ENCODE data around the gene FAR1. TPM values are rescaled to one million over a fixed set of nuclear protein-coding genes. Genes with fewer than 3 reads are reported as not detected.

Gene FAR1
- total RNA-seq, 1 donor from 2014 or later: 58.0 TPM

DNA sequence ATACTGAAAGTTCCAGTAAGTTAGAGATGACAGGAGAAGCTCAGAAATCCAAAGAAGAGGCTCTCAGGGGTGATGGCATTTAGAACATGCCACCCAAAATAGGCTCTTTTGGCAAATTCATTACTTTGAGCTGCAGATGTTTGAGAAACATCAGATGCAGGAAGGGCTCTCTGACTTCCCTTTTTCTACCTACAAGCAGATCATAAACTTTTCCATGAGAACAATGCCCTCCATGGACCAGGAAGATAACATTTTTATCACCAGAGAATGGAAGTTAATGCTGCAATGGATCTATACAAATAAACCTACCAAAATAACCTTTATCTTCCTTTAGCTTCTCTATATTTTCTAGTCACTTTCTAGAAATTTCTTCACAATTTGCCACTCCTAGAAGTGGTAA, 32.7 kb upstream of the FAR1 start:
- Mint-ChIP-seq H3K4me3 (ENCODE audit: low read depth) (no peak overlapping the region), H3K9me3 (ENCODE audit: low read depth) (peaks cover 17% of the 10 kb centered on the region), H3K27ac (no peak overlapping the region), H3K4me1 (ENCODE audit: low read depth) (peaks cover under 1% of the 10 kb centered on the region), H3K27me3 (peaks cover 11% of the 10 kb centered on the region), H3K36me3 (ENCODE audit: insufficient read depth) (no peaks in the 10 kb centered on the region)
- TF ChIP-seq, protein P1, sequence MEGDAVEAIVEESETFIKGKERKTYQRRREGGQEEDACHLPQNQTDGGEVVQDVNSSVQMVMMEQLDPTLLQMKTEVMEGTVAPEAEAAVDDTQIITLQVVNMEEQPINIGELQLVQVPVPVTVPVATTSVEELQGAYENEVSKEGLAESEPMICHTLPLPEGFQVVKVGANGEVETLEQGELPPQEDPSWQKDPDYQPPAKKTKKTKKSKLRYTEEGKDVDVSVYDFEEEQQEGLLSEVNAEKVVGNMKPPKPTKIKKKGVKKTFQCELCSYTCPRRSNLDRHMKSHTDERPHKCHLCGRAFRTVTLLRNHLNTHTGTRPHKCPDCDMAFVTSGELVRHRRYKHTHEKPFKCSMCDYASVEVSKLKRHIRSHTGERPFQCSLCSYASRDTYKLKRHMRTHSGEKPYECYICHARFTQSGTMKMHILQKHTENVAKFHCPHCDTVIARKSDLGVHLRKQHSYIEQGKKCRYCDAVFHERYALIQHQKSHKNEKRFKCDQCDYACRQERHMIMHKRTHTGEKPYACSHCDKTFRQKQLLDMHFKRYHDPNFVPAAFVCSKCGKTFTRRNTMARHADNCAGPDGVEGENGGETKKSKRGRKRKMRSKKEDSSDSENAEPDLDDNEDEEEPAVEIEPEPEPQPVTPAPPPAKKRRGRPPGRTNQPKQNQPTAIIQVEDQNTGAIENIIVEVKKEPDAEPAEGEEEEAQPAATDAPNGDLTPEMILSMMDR (IDR thresholded peaks at IDR 0.05; ENCODE audit: unreplicated experiment): no peak
- no peak for DNase-seq (ENCODE audit: low spot score, unreplicated experiment)

GRCh38 chr11:13637125-13638069, 31.1 kb upstream of the FAR1 start:
- no peak for DNase-seq (ENCODE audit: low spot score, unreplicated experiment)
- Mint-ChIP-seq H3K27ac (no peak overlapping the region), H3K4me1 (ENCODE audit: low read depth) (peaks cover 12% of the 10 kb centered on the region), H3K9me3 (ENCODE audit: low read depth) (peaks cover 11% of the 10 kb centered on the region), H3K4me3 (ENCODE audit: low read depth) (no peak overlapping the region), H3K27me3 (peaks cover 8% of the 10 kb centered on the region), H3K36me3 (ENCODE audit: insufficient read depth) (no peaks in the 10 kb centered on the region)
- TF ChIP-seq, protein P1 (IDR thresholded peaks at IDR 0.05; ENCODE audit: unreplicated experiment): no peak

DNA sequence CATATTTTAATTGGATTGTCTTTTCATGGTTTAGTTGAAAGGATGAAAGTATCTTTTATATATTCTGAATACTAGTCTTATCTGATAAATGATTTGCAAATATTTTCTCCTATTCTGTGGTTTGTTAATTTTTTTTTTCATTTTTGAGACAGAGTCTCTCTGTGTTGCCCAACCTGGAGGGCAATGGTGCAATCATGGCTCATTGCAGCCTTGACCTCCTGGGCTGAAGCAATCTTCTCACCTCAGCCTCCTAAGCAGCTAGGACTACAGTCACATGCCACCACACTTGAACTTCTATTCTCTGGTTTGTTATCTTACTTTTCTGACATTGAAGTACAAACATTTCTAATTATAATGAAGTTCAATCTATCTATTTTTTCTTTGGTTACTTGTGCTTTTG, 30.0 kb upstream of the FAR1 start:
- Mint-ChIP-seq H3K27ac (no peak overlapping the region), H3K4me1 (ENCODE audit: low read depth) (peaks cover 12% of the 10 kb centered on the region), H3K36me3 (ENCODE audit: insufficient read depth) (no peaks in the 10 kb centered on the region), H3K27me3 (peaks cover 7% of the 10 kb centered on the region), H3K4me3 (ENCODE audit: low read depth) (no peak overlapping the region), H3K9me3 (ENCODE audit: low read depth) (peaks cover 11% of the 10 kb centered on the region)
- DNase-seq (ENCODE audit: low spot score, unreplicated experiment): no peak
- TF ChIP-seq, protein P1 (IDR thresholded peaks at IDR 0.05; ENCODE audit: unreplicated experiment): no peak

DNA sequence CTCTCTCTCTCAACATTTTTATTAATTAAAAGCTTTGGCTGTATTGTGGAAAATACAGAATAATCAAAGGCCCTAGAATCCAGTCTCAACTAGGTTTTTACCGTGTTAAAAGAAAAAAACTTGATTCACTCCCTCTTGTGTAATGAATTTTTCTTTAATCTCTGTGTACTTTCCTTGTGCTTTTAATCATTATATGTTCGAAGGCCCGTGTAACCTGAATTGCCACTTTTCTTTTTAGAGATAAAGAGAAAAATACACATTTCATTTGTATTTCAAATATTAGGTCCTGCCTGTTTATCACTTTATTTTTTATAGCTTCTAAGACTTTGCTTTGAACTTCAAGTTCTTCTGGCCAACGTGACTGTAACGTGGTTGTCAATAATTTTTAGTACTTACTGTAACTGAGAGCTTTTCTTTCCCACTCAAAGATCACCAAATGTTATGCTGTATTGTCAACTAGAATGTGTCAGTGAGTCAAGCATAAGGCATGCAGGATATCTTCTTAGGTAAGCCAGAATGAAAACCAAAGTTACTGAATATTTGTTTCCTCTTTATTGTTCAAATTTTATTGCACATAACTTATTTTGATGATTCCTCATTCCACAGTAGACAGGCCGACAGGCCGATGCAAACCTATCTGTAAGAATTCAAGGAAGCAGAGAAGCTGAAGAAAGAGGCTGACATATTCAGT, 23.3 kb upstream of the FAR1 start:
- no peak overlapping the region for H3K4me3 Mint-ChIP-seq (ENCODE audit: low read depth)
- no peak for DNase-seq (ENCODE audit: low spot score, unreplicated experiment)
- TF ChIP-seq, protein P1 (IDR thresholded peaks at IDR 0.05; ENCODE audit: unreplicated experiment): no peak
- peaks cover 32% of the 10 kb centered on the region for H3K4me1 Mint-ChIP-seq (ENCODE audit: low read depth)
- H3K36me3 Mint-ChIP-seq (ENCODE audit: insufficient read depth): no peaks in the 10 kb centered on the region
- no peaks in the 10 kb centered on the region for H3K9me3 Mint-ChIP-seq (ENCODE audit: low read depth)
- H3K27me3 Mint-ChIP-seq: no peaks in the 10 kb centered on the region
- H3K27ac Mint-ChIP-seq: peak overlapping the region; percentile 67

DNA sequence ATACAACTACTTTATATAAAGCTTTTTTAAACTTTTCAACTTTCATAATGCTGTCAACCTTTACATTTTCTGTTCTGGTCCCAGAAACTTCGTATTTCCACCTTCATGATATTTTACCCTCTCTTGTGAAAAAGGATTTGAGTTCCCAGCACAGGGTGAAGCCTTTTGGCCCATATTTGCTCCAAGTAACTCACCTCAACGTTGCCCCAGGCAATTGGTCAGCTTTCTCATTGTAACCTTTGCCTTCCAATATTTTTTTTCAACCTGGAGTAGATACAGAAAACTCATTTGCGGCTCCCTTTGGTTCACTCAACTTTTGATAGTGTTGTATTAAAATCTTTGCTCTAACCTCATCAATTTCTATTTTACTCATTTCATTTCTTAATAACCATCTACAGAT, 21.1 kb upstream of the FAR1 start:
- Mint-ChIP-seq H3K4me3 (ENCODE audit: low read depth) (no peak overlapping the region), H3K4me1 (ENCODE audit: low read depth) (peaks cover 20% of the 10 kb centered on the region), H3K27ac (no peak overlapping the region), H3K36me3 (ENCODE audit: insufficient read depth) (no peaks in the 10 kb centered on the region), H3K9me3 (ENCODE audit: low read depth) (peaks cover 1% of the 10 kb centered on the region), H3K27me3 (peaks cover 4% of the 10 kb centered on the region)
- no peak for DNase-seq (ENCODE audit: low spot score, unreplicated experiment)
- TF ChIP-seq, protein P1 (IDR thresholded peaks at IDR 0.05; ENCODE audit: unreplicated experiment): no peak
